Osteocyte (in vitro differentiated cells): ENCODE results near the gene GDF9. TPM values are rescaled to one million over a fixed set of nuclear protein-coding genes. Genes with fewer than 3 reads are reported as not detected.

ENCODE experiments used
- DNase-seq: peaks from one replicate; pipeline ENCODE4 v3.0.0; 2021; ENCODE audit warnings: mixed read lengths; ENCODE audit not compliant: unreplicated experiment; ENCODE audit errors: extremely low spot score
- H3K27ac Mint-ChIP-seq: one replicate; pipeline ENCODE4 v1.8.0; 2021; ENCODE audit warnings: mild to moderate bottlenecking, mixed read lengths; ENCODE audit not compliant: unreplicated experiment
- H3K27me3 Mint-ChIP-seq: one replicate; pipeline ENCODE4 v1.8.0; 2021; ENCODE audit warnings: mixed read lengths; ENCODE audit not compliant: unreplicated experiment
- H3K36me3 Mint-ChIP-seq: one replicate; pipeline ENCODE4 v1.8.0; 2021; ENCODE audit warnings: mixed read lengths; ENCODE audit not compliant: unreplicated experiment
- H3K4me1 Mint-ChIP-seq: one replicate; pipeline ENCODE4 v1.8.0; 2021; ENCODE audit warnings: mixed read lengths; ENCODE audit not compliant: unreplicated experiment
- H3K4me3 Mint-ChIP-seq: one replicate; pipeline ENCODE4 v1.8.0; 2021; ENCODE audit warnings: mild to moderate bottlenecking, moderate library complexity, mixed read lengths; ENCODE audit not compliant: unreplicated experiment
- H3K9me3 Mint-ChIP-seq: one replicate; pipeline ENCODE4 v1.8.0; 2021; ENCODE audit warnings: mixed read lengths; ENCODE audit not compliant: unreplicated experiment
- CTCF ChIP-seq: fragments of 200-600 bp; sonication (generic); IDR thresholded peaks from 2 replicates; pipeline ENCODE4 v1.5.0; 2021; ENCODE audit warnings: antibody characterized with exemption, mild to moderate bottlenecking, moderate library complexity
- total RNA-seq: library from RNA; stranded (reverse); gene quantifications from 2 replicates; pipeline ENCODE4 v1.2.1, GENCODE V29; 2021

GDF9 gene
- total RNA-seq, 1 donor from 2014 or later, result 0.30 TPM

DNA sequence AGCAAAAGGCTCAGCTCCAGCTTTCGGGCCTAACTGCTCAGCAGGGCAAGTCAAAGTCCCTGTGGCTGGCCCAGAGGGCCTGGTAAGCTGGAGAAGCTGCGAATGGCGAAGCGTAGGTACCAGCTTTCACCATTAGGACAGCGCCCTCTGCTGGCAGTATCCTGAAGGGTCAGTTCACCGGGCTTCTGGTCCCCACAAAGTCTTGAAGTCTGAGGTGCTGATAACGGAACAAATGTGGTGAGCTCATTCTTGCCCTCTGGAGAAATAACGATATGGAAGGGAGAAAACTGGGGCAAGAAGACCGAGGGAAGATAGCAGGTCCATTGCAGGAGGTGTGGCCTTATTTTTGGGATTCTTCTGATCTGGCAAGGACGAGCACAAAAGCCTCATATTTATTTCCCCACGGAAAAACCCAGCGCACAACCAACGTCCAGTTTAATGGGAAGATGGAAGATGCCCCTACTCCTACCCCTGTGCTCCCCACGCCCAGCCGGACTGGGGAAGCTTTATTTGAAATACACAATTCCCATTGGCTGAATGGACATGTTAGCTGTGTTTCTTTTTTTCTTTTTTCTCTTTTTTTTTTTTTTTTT, 46.0 kb downstream of the GDF9 start:
- Mint-ChIP-seq H3K9me3 (no peaks in the 10 kb centered on the region), H3K36me3 (no peaks in the 10 kb centered on the region), H3K4me1 (peaks cover 13% of the 10 kb centered on the region), H3K27me3 (no peaks in the 10 kb centered on the region), H3K4me3 (no peak overlapping the region), H3K27ac (no peak overlapping the region)
- TF ChIP-seq CTCF, result peak; percentile 92
- peak; percentile 93 for DNase-seq

- no peaks in the 10 kb centered on the region for H3K27me3 Mint-ChIP-seq
- no peaks in the 10 kb centered on the region for H3K9me3 Mint-ChIP-seq
- peaks cover 16% of the 10 kb centered on the region for H3K4me1 Mint-ChIP-seq
- no peak overlapping the region for H3K27ac Mint-ChIP-seq
- no peak for TF ChIP-seq CTCF
- H3K4me3 Mint-ChIP-seq, result no peak overlapping the region
- no peak for DNase-seq
- H3K36me3 Mint-ChIP-seq, result no peaks in the 10 kb centered on the region
Observed at GRCh38 chr5:132819468-132819867, 46.8 kb downstream of the GDF9 start.

DNA sequence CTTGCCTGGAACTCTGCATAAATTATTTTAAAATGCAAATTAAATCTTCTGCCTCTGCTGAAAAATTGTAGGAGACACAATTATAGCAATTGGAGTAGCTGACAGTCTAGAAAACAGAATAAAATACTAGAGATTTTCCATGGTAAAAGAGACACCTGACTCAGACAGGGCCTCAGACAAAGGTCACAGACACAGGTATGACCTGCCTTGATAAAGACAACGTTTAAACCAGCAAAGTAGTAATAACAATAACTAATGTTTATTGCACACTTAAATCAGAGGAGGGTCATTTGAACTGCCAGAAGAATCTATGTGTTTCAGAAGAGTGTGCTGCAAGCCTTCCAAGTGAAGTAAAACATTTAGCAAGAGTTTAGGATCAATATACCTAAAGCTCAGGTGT, 49.3 kb downstream of the GDF9 start:
- H3K27me3 Mint-ChIP-seq, result peaks cover 11% of the 10 kb centered on the region

DNA sequence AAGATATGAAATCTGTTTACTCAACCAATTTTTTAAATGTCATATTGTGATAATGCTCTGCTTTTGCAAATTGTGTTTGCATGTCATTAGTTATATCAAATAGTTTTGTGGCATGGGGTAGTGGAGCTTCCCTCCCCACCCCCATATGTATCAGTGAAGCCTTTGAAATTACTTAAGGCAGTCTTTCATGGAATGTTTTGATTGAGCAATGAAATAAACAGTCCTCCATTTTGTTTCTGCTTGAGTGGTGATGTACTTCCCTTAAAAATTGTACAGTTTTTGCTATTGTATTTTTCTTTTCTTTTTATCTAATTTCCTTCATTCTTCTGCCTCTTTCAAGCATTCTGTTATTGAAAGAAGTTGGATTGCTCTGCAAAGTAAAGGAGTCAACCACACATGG, 49.7 kb downstream of the GDF9 start:
- Mint-ChIP-seq H3K9me3 (no peaks in the 10 kb centered on the region), H3K4me3 (no peak overlapping the region), H3K27ac (no peak overlapping the region), H3K4me1 (peaks cover 20% of the 10 kb centered on the region), H3K27me3 (peaks cover 16% of the 10 kb centered on the region), H3K36me3 (no peaks in the 10 kb centered on the region)
- DNase-seq, result no peak
- no peak for TF ChIP-seq CTCF

More for the DNA sequence above, 49.3 kb downstream of the GDF9 start:
- peaks cover 24% of the 10 kb centered on the region for H3K4me1 Mint-ChIP-seq
- H3K27ac Mint-ChIP-seq, result no peak overlapping the region
- no peak overlapping the region for H3K4me3 Mint-ChIP-seq
- no peaks in the 10 kb centered on the region for H3K36me3 Mint-ChIP-seq
- DNase-seq, result no peak
- TF ChIP-seq CTCF, result no peak
- no peaks in the 10 kb centered on the region for H3K9me3 Mint-ChIP-seq

GRCh38 chr5:132816083-132816482, 50.2 kb downstream of the GDF9 start:
- TF ChIP-seq CTCF, result no peak
- Mint-ChIP-seq H3K27ac (no peak overlapping the region), H3K4me3 (no peak overlapping the region), H3K36me3 (no peaks in the 10 kb centered on the region), H3K27me3 (peaks cover 21% of the 10 kb centered on the region), H3K9me3 (no peaks in the 10 kb centered on the region), H3K4me1 (peaks cover 19% of the 10 kb centered on the region)
- no peak for DNase-seq
